Hepatocyte (in vitro differentiated cells): ENCODE results near the gene GPR25.

Source experiments
- EZH2 ChIP-seq: fragments of 200-600 bp; sonication (generic); IDR thresholded peaks from 2 replicates; pipeline ENCODE4 v1.6.1; 2016; ENCODE audit warnings: antibody characterized with exemption, mild to moderate bottlenecking, borderline replicate concordance
- EZH2phosphoT487 ChIP-seq: fragments of 200-600 bp; sonication (generic); IDR thresholded peaks from one replicate; pipeline ENCODE4 v1.6.1; 2018; ENCODE audit warnings: antibody characterized with exemption, mild to moderate bottlenecking, low read depth, moderate library complexity; ENCODE audit not compliant: unreplicated experiment, severe bottlenecking
- TF ChIP-seq, protein P1 (sequence below): fragments of 200-600 bp; sonication (generic); IDR thresholded peaks from 2 replicates; pipeline ENCODE4 v1.5.1; 2016; ENCODE audit warnings: antibody characterized with exemption, mild to moderate bottlenecking; ENCODE audit not compliant: poor library complexity

DNA sequence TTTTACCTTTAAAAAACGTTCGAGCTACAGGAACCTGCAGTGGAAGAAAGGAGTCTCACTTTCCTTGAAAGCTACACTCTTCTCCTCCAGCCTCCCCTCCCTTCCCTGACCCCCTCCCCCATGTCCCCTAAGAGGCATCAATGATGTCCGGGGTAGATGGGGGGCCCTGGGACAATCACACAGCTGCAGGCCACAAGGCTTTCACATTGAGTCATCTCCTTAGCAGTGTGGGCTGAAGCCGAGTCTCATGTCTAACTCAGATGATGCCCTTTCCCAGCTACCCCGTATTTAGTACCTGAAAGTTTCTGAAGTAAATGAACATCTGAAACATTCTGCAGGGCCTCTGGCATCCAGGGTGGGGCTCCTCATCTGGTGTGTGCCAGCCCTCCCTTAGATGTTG lies 6.3 kb upstream of the GPR25 start:
- TF ChIP-seq, protein P1, sequence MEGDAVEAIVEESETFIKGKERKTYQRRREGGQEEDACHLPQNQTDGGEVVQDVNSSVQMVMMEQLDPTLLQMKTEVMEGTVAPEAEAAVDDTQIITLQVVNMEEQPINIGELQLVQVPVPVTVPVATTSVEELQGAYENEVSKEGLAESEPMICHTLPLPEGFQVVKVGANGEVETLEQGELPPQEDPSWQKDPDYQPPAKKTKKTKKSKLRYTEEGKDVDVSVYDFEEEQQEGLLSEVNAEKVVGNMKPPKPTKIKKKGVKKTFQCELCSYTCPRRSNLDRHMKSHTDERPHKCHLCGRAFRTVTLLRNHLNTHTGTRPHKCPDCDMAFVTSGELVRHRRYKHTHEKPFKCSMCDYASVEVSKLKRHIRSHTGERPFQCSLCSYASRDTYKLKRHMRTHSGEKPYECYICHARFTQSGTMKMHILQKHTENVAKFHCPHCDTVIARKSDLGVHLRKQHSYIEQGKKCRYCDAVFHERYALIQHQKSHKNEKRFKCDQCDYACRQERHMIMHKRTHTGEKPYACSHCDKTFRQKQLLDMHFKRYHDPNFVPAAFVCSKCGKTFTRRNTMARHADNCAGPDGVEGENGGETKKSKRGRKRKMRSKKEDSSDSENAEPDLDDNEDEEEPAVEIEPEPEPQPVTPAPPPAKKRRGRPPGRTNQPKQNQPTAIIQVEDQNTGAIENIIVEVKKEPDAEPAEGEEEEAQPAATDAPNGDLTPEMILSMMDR = no peak
- TF ChIP-seq EZH2 = no peak
- TF ChIP-seq EZH2phosphoT487 = no peak
